ENCODE measurements around the gene DENND2A.
"Not testable (repeated sequence)": the region's sequence is repeated elsewhere in the genome, so short reads cannot be mapped to it uniquely, and the experiment has no call there.

Gene DENND2A

GRCh38 chr7:140667476-140667875, 26.9 kb upstream of the DENND2A start:
- Histone ChIP-seq H3K36me3 (ENCODE audit: insufficient read depth, insufficient read length, low read length) (no peaks in the 10 kb centered on the region), H3K4me1 (ENCODE audit: insufficient read depth, insufficient read length) (peaks cover 3% of the 10 kb centered on the region), H3K9ac (ENCODE audit: insufficient read length, low read depth) (no peak overlapping the region), H3K9me3 (ENCODE audit: insufficient read depth, low read length) (no peaks in the 10 kb centered on the region), H3K27me3 (ENCODE audit: insufficient read depth, insufficient read length) (peaks cover 6% of the 10 kb centered on the region), H3K4me3 (ENCODE audit: insufficient read length, low read depth) (no peak overlapping the region)
- TF ChIP-seq YY1 (IDR thresholded peaks at IDR 0.05; ENCODE audit: insufficient read depth, insufficient read length), result no peak
- TF ChIP-seq SUZ12 (IDR thresholded peaks at IDR 0.05; ENCODE audit: extremely low read depth, insufficient read depth, insufficient read length), result no peak
- no peak for TF ChIP-seq ZNF274 (IDR thresholded peaks at IDR 0.05; ENCODE audit: low read depth, low read length)
- no peak for DNase-seq (ENCODE audit: low read depth, low spot score)

DNA sequence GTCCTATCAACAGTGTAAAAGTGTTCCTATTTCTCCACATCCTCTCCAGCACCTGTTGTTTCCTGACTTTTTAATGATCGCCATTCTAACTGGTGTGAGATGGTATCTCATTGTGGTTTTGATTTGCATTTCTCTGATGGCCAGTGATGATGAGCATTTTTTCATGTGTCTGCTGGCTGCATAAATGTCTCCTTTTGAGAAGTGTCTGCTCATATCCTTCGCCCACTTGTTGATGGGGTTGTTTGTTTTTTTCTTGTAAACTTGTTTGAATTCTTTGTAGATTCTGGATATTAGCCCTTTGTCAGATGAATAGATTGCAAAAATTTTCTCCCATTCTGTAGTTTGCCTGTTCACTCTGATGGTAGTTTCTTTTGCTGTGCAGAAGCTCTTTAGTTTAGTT, 22.3 kb upstream of the DENND2A start:
- H3K9me3 ChIP-seq (ENCODE audit: insufficient read depth, low read length); DNase-seq (ENCODE audit: low read depth, low spot score); H3K4me1 ChIP-seq (ENCODE audit: insufficient read depth, insufficient read length); H3K36me3 ChIP-seq (ENCODE audit: insufficient read depth, insufficient read length, low read length); H3K27me3 ChIP-seq (ENCODE audit: insufficient read depth, insufficient read length); H3K4me3 ChIP-seq (ENCODE audit: insufficient read length, low read depth); H3K9ac ChIP-seq (ENCODE audit: insufficient read length, low read depth): not testable (repeated sequence)

DNA sequence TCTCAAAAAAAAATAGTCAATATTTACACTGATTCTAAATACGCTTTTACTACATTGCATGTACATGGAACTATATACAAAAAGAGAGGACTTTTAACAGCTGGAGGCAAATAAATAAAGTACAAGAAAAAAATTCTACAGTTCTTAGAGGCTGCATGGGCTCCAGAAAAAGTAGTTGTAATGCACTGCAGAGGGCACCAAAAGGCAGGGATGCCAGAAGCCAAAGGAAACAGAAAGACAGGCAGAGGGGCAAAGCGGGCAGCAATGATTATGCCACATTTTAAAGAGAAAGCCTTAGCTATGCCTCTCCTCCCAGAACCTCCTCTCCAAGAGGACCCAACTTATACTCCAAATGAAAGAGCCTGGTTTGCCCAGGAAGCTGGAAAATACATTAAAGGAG, 20.5 kb upstream of the DENND2A start:
- Histone ChIP-seq H3K36me3 (ENCODE audit: insufficient read depth, insufficient read length, low read length) (no peaks in the 10 kb centered on the region), H3K4me3 (ENCODE audit: insufficient read length, low read depth) (no peak overlapping the region), H3K27me3 (ENCODE audit: insufficient read depth, insufficient read length) (no peaks in the 10 kb centered on the region), H3K4me1 (ENCODE audit: insufficient read depth, insufficient read length) (no peaks in the 10 kb centered on the region), H3K9me3 (ENCODE audit: insufficient read depth, low read length) (no peaks in the 10 kb centered on the region), H3K9ac (ENCODE audit: insufficient read length, low read depth) (no peak overlapping the region)
- no peak for TF ChIP-seq ZNF274 (IDR thresholded peaks at IDR 0.05; ENCODE audit: low read depth, low read length)
- TF ChIP-seq SUZ12 (IDR thresholded peaks at IDR 0.05; ENCODE audit: extremely low read depth, insufficient read depth, insufficient read length), result no peak
- no peak for TF ChIP-seq YY1 (IDR thresholded peaks at IDR 0.05; ENCODE audit: insufficient read depth, insufficient read length)
- no peak for DNase-seq (ENCODE audit: low read depth, low spot score)

- TF ChIP-seq SUZ12 (IDR thresholded peaks at IDR 0.05; ENCODE audit: extremely low read depth, insufficient read depth, insufficient read length) (no peak), YY1 (IDR thresholded peaks at IDR 0.05; ENCODE audit: insufficient read depth, insufficient read length) (no peak), ZNF274 (IDR thresholded peaks at IDR 0.05; ENCODE audit: low read depth, low read length) (no peak)
- Histone ChIP-seq H3K27me3 (ENCODE audit: insufficient read depth, insufficient read length) (no peaks in the 10 kb centered on the region), H3K36me3 (ENCODE audit: insufficient read depth, insufficient read length, low read length) (no peaks in the 10 kb centered on the region), H3K9me3 (ENCODE audit: insufficient read depth, low read length) (no peaks in the 10 kb centered on the region), H3K9ac (ENCODE audit: insufficient read length, low read depth) (no peak overlapping the region), H3K4me3 (ENCODE audit: insufficient read length, low read depth) (no peak overlapping the region), H3K4me1 (ENCODE audit: insufficient read depth, insufficient read length) (no peaks in the 10 kb centered on the region)
- DNase-seq (ENCODE audit: low read depth, low spot score), result no peak
Measured at GRCh38 chr7:140659856-140660255, 19.2 kb upstream of the DENND2A start.

DNA sequence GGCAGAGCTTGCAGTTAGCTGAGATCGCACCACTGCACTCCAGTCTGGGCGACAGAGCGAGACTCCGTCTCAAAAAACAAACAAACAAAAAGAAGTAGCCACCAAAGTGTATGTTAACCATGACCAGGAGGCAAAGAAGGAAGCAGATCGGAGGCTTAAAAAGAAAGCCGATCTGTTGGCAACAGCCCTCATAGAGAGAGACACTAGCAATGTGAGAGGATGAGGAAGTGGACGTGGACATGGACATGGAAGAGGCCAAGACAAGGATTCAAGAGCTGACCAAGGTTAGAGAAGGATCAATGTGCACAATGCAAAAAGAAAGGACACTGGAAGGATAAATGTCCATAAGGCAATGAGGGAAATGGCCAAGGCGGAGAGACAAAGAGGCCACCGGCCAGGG, 17.3 kb upstream of the DENND2A start:
- no peak for TF ChIP-seq SUZ12 (IDR thresholded peaks at IDR 0.05; ENCODE audit: extremely low read depth, insufficient read depth, insufficient read length)
- no peak for TF ChIP-seq YY1 (IDR thresholded peaks at IDR 0.05; ENCODE audit: insufficient read depth, insufficient read length)
- TF ChIP-seq ZNF274 (IDR thresholded peaks at IDR 0.05; ENCODE audit: low read depth, low read length), result no peak
- Histone ChIP-seq H3K36me3 (ENCODE audit: insufficient read depth, insufficient read length, low read length) (no peaks in the 10 kb centered on the region), H3K4me3 (ENCODE audit: insufficient read length, low read depth) (no peak overlapping the region), H3K27me3 (ENCODE audit: insufficient read depth, insufficient read length) (no peaks in the 10 kb centered on the region), H3K4me1 (ENCODE audit: insufficient read depth, insufficient read length) (no peaks in the 10 kb centered on the region), H3K9me3 (ENCODE audit: insufficient read depth, low read length) (no peaks in the 10 kb centered on the region), H3K9ac (ENCODE audit: insufficient read length, low read depth) (no peak overlapping the region)
- no peak for DNase-seq (ENCODE audit: low read depth, low spot score)

GRCh38 chr7:140656548-140657515, 16.2 kb upstream of the DENND2A start:
- no peak overlapping the region for H3K4me3 ChIP-seq (ENCODE audit: insufficient read length, low read depth)
- no peak overlapping the region for H3K9ac ChIP-seq (ENCODE audit: insufficient read length, low read depth)
- H3K4me1 ChIP-seq (ENCODE audit: insufficient read depth, insufficient read length), result no peaks in the 10 kb centered on the region
- DNase-seq (ENCODE audit: low read depth, low spot score), result no peak
- H3K27me3 ChIP-seq (ENCODE audit: insufficient read depth, insufficient read length), result no peaks in the 10 kb centered on the region
- H3K36me3 ChIP-seq (ENCODE audit: insufficient read depth, insufficient read length, low read length), result no peaks in the 10 kb centered on the region
- TF ChIP-seq YY1 (IDR thresholded peaks at IDR 0.05; ENCODE audit: insufficient read depth, insufficient read length), result no peak
- TF ChIP-seq ZNF274 (IDR thresholded peaks at IDR 0.05; ENCODE audit: low read depth, low read length), result no peak
- no peak for TF ChIP-seq SUZ12 (IDR thresholded peaks at IDR 0.05; ENCODE audit: extremely low read depth, insufficient read depth, insufficient read length)
- H3K9me3 ChIP-seq (ENCODE audit: insufficient read depth, low read length), result no peaks in the 10 kb centered on the region

DNA sequence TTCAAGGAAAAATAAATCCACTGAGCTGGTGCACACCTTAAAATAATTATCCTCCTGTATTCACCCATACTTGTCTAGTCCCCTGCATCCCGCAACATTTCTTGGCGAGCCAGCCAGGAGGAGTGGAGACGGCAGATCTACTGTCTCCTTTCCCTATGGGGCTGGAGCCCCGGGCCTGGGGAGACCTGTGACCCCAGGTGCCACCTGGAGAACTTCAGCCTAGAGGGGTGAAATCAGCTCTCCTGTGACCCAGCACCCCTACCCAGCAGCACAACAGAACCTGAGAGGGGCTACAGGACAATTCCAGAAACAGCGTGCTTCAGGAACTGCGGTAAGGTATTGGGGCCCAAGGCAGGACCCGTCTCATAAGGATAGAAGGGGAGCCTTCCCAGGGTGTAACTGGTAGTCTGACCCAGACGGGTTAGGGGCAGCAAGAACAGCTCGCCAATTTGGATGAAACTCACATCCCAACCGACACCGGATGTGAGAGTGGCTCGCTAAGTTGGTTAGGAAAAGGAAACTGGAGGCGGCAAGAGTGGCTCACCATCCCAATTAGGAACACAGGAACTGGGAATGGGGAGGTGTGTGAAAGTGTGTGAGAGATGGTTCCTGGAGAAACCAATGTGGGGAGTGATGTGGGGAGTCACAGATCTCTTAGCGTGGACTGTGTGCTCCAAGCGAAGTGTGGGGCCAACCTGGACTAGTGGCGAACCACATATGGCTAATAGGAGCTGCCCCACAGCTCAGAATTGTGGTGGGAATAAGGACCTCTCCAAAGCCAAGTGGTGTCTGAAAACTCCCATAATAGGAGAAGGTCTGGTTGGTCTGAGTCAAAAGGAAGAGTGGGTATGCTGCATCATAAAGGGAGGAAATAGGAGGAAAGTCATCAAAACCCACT, 15.1 kb upstream of the DENND2A start:
- no peaks in the 10 kb centered on the region for H3K4me1 ChIP-seq (ENCODE audit: insufficient read depth, insufficient read length)
- H3K9ac ChIP-seq (ENCODE audit: insufficient read length, low read depth), result no peak overlapping the region
- no peak overlapping the region for H3K4me3 ChIP-seq (ENCODE audit: insufficient read length, low read depth)
- no peaks in the 10 kb centered on the region for H3K9me3 ChIP-seq (ENCODE audit: insufficient read depth, low read length)
- H3K36me3 ChIP-seq (ENCODE audit: insufficient read depth, insufficient read length, low read length), result no peaks in the 10 kb centered on the region
- TF ChIP-seq SUZ12 (IDR thresholded peaks at IDR 0.05; ENCODE audit: extremely low read depth, insufficient read depth, insufficient read length), result no peak
- TF ChIP-seq ZNF274 (IDR thresholded peaks at IDR 0.05; ENCODE audit: low read depth, low read length), result no peak
- no peak for TF ChIP-seq YY1 (IDR thresholded peaks at IDR 0.05; ENCODE audit: insufficient read depth, insufficient read length)
- no peak for DNase-seq (ENCODE audit: low read depth, low spot score)
- no peaks in the 10 kb centered on the region for H3K27me3 ChIP-seq (ENCODE audit: insufficient read depth, insufficient read length)
